ENCODE results near the gene PROSER3.

PROSER3 gene

GRCh38 chr19:35785339-35785627 lies 27.3 kb downstream of the PROSER3 start:
- no peaks in the 10 kb centered on the region for H3K9me3 ChIP-seq (ENCODE audit: control insufficient read depth in 1 of 2, low read length in 2 of 2)
- no peak overlapping the region for H3K9ac ChIP-seq (ENCODE audit: low read depth in 1 of 2, low read length in 2 of 2)
- no peaks in the 10 kb centered on the region for H3K4me1 ChIP-seq (ENCODE audit: control insufficient read depth in 1 of 2, insufficient read depth in 2 of 2, low read length in 2 of 2)
- H3K27me3 ChIP-seq (ENCODE audit: control insufficient read depth in 1 of 2, insufficient read depth in 2 of 2, low read length in 2 of 2) = no peaks in the 10 kb centered on the region
- no peak overlapping the region for H3K4me3 ChIP-seq (ENCODE audit: low read depth in 1 of 2, low read length in 2 of 2)
- H3K27ac ChIP-seq (ENCODE audit: low read depth, low read length) = no peak overlapping the region
- H3K36me3 ChIP-seq (ENCODE audit: control insufficient read depth in 1 of 2, insufficient read depth in 2 of 2, low read length in 2 of 2) = no peaks in the 10 kb centered on the region

DNA sequence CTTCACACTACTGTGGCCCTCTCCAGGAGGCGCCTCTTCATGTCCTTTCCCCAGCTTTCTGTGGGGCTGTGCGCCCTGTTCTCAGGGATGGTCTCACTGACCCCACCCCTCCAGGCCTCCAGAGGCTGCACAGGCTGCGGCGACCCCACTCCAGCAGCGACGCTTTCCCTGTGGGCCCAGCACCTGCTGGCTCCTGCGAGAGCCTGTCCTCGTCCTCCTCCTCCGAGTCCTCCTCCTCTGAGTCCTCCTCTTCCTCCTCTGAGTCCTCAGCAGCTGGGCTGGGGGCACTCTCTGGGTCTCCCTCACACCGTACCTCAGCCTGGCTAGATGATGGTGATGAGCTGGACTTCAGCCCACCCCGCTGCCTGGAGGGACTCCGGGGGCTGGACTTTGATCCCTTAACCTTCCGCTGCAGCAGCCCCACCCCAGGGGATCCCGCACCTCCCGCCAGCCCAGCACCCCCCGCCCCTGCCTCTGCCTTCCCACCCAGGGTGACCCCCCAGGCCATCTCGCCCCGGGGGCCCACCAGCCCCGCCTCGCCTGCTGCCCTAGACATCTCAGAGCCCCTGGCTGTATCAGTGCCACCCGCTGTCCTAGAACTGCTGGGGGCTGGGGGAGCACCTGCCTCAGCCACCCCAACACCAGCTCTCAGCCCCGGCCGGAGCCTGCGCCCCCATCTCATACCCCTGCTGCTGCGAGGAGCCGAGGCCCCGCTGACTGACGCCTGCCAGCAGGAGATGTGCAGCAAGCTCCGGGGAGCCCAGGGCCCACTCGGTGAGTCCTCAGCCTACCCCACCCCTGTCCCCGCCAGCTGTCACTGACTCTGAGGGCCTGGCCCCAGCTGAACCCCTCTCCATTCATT lies 28.6 kb downstream of the PROSER3 start:
- no peak overlapping the region for H3K27ac ChIP-seq (ENCODE audit: low read depth, low read length)
- no peak overlapping the region for H3K4me3 ChIP-seq (ENCODE audit: low read depth in 1 of 2, low read length in 2 of 2)
- H3K27me3 ChIP-seq (ENCODE audit: control insufficient read depth in 1 of 2, insufficient read depth in 2 of 2, low read length in 2 of 2) = no peaks in the 10 kb centered on the region
- no peaks in the 10 kb centered on the region for H3K36me3 ChIP-seq (ENCODE audit: control insufficient read depth in 1 of 2, insufficient read depth in 2 of 2, low read length in 2 of 2)
- no peaks in the 10 kb centered on the region for H3K9me3 ChIP-seq (ENCODE audit: control insufficient read depth in 1 of 2, low read length in 2 of 2)
- H3K4me1 ChIP-seq (ENCODE audit: control insufficient read depth in 1 of 2, insufficient read depth in 2 of 2, low read length in 2 of 2) = no peaks in the 10 kb centered on the region
- no peak overlapping the region for H3K9ac ChIP-seq (ENCODE audit: low read depth in 1 of 2, low read length in 2 of 2)

DNA sequence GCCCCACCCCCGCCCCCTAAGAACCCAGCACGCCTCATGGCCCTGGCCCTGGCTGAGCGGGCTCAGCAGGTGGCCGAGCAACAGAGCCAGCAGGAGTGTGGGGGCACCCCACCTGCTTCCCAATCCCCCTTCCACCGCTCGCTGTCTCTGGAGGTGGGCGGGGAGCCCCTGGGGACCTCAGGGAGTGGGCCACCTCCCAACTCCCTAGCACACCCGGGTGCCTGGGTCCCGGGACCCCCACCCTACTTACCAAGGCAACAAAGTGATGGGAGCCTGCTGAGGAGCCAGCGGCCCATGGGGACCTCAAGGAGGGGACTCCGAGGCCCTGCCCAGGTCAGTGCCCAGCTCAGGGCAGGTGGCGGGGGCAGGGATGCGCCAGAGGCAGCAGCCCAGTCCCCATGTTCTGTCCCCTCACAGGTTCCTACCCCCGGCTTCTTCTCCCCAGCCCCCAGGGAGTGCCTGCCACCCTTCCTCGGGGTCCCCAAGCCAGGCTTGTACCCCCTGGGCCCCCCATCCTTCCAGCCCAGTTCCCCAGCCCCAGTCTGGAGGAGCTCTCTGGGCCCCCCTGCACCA lies 29.3 kb downstream of the PROSER3 start:
- Histone ChIP-seq H3K36me3 (ENCODE audit: control insufficient read depth in 1 of 2, insufficient read depth in 2 of 2, low read length in 2 of 2) (no peaks in the 10 kb centered on the region), H3K9me3 (ENCODE audit: control insufficient read depth in 1 of 2, low read length in 2 of 2) (no peaks in the 10 kb centered on the region), H3K27me3 (ENCODE audit: control insufficient read depth in 1 of 2, insufficient read depth in 2 of 2, low read length in 2 of 2) (no peaks in the 10 kb centered on the region), H3K27ac (ENCODE audit: low read depth, low read length) (no peak overlapping the region), H3K4me1 (ENCODE audit: control insufficient read depth in 1 of 2, insufficient read depth in 2 of 2, low read length in 2 of 2) (no peaks in the 10 kb centered on the region), H3K4me3 (ENCODE audit: low read depth in 1 of 2, low read length in 2 of 2) (no peak overlapping the region), H3K9ac (ENCODE audit: low read depth in 1 of 2, low read length in 2 of 2) (no peak overlapping the region)

DNA sequence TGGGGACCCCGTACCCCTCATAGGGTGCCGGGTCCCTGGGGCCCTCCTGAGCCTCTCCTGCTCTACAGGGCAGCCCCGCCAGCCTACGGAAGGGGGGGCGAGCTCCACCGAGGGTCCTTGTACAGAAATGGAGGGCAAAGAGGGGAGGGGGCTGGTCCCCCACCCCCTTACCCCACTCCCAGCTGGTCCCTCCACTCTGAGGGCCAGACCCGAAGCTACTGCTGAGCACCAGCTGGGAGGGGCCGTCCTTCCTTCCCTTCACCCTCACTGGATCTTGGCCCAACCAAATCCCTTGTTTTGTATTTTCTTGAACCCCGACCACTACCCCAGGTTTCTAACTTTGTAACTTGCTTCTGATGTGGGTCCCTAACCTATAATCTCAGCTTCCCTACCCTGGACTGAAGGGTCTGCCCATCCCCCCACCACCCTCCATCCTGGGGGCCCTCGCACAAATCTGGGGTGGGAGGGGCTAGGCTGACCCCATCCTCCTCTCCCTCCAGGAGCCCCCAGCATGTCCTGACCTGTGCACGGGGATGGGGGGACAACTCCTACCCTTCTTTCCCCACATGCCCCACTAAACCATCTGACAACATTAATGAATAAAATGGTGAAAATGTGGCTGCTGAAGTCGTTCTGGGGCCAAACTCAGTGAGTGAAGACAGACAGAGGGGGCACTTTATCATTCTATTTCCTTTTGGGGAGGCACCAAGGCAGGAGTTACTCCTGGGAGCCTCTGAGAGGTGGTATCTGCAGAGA lies 30.4 kb downstream of the PROSER3 start:
- no peak overlapping the region for H3K9ac ChIP-seq (ENCODE audit: low read depth in 1 of 2, low read length in 2 of 2)
- no peaks in the 10 kb centered on the region for H3K4me1 ChIP-seq (ENCODE audit: control insufficient read depth in 1 of 2, insufficient read depth in 2 of 2, low read length in 2 of 2)
- H3K36me3 ChIP-seq (ENCODE audit: control insufficient read depth in 1 of 2, insufficient read depth in 2 of 2, low read length in 2 of 2) = no peaks in the 10 kb centered on the region
- no peak overlapping the region for H3K27ac ChIP-seq (ENCODE audit: low read depth, low read length)
- no peak overlapping the region for H3K4me3 ChIP-seq (ENCODE audit: low read depth in 1 of 2, low read length in 2 of 2)
- H3K9me3 ChIP-seq (ENCODE audit: control insufficient read depth in 1 of 2, low read length in 2 of 2) = no peaks in the 10 kb centered on the region
- H3K27me3 ChIP-seq (ENCODE audit: control insufficient read depth in 1 of 2, insufficient read depth in 2 of 2, low read length in 2 of 2) = no peaks in the 10 kb centered on the region

DNA sequence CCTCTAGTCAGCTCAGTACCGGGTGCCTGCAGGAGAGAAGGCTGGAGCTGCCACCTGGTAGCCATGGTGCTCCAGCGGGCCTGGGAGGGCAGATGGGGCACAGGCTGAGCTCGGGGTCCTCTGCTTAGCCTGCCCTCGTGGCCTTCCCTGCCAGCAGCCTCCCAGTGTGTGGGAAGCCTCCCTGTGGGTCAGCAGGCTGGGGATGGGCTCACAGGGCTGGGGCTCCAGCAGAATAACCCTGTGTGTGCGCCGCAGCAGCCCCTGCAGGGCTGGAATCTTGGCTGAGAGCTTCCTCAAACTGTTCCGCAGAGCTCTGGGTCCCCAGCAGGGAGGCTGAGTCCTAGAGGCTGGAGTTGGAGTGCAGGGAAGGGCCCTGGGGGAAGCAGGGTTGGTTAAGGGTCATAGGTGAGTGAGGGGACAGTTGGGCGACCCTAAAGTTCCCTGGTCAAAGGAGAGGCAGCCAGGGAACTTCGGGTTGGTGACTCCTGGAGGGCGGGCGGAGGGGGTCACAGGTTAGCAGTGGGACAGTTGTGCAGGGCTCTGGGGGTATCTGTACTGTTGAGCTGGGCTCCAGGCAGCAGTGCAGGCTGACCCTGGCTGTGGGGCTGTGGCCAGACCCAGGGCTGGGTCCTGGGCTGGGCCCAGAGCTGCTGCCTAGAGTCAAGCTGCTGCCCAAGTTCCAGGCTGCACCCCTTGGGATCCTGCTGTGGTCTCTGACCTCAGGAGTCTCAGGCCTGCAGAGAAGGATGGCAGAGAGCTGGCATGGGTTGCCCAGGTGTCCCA lies 31.4 kb downstream of the PROSER3 start:
- Histone ChIP-seq H3K9ac (ENCODE audit: low read depth in 1 of 2, low read length in 2 of 2) (no peak overlapping the region), H3K4me3 (ENCODE audit: low read depth in 1 of 2, low read length in 2 of 2) (no peak overlapping the region), H3K36me3 (ENCODE audit: control insufficient read depth in 1 of 2, insufficient read depth in 2 of 2, low read length in 2 of 2) (no peaks in the 10 kb centered on the region), H3K27me3 (ENCODE audit: control insufficient read depth in 1 of 2, insufficient read depth in 2 of 2, low read length in 2 of 2) (no peaks in the 10 kb centered on the region), H3K4me1 (ENCODE audit: control insufficient read depth in 1 of 2, insufficient read depth in 2 of 2, low read length in 2 of 2) (no peaks in the 10 kb centered on the region), H3K9me3 (ENCODE audit: control insufficient read depth in 1 of 2, low read length in 2 of 2) (no peaks in the 10 kb centered on the region), H3K27ac (ENCODE audit: low read depth, low read length) (no peak overlapping the region)

DNA sequence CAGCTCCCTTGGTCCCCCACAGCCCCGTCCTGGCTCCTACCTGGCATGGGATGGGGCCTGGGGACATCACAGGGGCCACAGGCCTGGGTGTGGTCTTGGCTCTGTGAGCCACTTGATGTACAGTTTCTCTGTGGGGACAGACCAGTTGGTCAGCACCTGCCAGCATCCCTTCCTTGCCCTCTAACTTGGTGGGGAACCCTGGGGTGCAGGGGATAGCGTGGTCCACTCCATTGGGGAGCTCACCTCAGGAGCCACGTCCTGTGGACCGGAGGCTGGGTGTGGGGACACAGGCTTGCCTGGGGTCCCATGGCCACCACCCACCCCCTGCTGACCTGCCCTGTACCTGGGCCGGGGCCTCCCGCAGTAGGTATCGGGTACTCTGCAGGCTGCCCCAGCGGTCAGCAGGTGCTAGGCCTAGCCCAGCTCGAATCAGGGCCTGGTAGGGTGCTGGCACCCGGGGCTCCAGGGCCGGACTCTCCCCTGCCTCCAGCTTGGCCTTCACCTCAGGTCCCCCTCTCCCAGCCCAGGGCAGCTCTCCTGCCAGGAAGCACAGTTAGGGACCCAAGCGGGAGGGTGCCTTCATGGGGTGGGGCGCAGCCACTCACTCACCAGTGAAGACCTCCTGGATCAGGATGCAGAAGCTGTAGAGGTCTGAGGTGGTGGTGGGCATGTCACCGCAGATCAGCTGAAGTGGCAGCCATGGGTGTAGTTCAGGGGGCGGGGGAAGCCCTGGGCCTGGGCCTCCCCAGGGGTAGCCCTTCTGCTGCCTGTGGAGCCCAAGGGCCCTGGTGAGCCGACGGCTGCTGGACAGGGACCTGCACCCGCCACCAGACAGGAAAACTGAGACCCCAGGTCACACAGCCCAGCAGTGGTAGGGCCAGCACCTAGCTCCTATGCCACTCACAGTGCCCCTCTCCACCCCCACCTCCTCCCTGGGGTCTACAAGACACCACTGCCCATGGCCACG lies 32.3 kb downstream of the PROSER3 start:
- H3K27me3 ChIP-seq (ENCODE audit: control insufficient read depth in 1 of 2, insufficient read depth in 2 of 2, low read length in 2 of 2) = no peaks in the 10 kb centered on the region
- no peak overlapping the region for H3K4me3 ChIP-seq (ENCODE audit: low read depth in 1 of 2, low read length in 2 of 2)
- no peaks in the 10 kb centered on the region for H3K4me1 ChIP-seq (ENCODE audit: control insufficient read depth in 1 of 2, insufficient read depth in 2 of 2, low read length in 2 of 2)
- no peak overlapping the region for H3K27ac ChIP-seq (ENCODE audit: low read depth, low read length)
- no peak overlapping the region for H3K9ac ChIP-seq (ENCODE audit: low read depth in 1 of 2, low read length in 2 of 2)
- H3K9me3 ChIP-seq (ENCODE audit: control insufficient read depth in 1 of 2, low read length in 2 of 2) = no peaks in the 10 kb centered on the region
- no peaks in the 10 kb centered on the region for H3K36me3 ChIP-seq (ENCODE audit: control insufficient read depth in 1 of 2, insufficient read depth in 2 of 2, low read length in 2 of 2)

DNA sequence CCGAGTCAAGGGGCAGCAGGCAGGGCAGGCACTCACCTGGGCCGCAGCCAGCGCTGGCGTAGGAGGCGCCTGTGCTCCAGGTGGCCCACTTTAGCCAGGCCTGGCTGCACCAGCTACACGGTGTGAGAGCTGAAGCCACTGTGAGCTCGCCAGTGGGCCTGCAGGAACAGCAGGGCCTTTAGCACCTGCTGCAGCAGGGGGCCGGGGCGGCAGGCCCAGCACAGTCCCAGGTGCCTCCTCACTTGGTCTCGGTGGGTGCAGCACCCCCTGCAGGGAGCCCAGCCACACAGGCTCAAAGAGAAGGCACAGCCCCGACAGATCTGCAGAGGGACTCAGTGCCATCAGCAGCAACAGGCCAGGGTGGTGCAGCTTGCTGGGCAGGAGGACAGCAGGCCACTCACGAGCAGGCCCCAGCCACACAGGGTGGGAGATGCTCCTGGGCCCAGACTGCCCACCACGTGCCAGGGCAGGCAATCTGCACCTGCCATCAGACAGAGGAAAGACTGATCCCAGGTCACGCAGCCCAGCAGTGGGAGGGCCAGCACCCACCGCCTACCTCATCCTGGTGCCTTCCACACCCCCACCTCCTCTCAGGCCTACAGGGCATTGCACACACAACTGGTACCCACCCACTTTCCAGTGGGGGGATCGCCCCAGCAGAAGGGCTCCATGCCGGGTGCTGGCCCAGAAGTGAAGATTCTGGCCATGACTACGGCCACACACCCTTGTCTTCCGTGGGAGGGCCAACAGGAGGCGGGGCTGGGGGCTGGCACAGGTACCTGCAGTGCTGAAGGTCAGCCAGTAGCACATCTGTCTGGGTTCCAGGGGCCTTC lies 33.2 kb downstream of the PROSER3 start:
- H3K4me1 ChIP-seq (ENCODE audit: control insufficient read depth in 1 of 2, insufficient read depth in 2 of 2, low read length in 2 of 2) = no peaks in the 10 kb centered on the region
- H3K27ac ChIP-seq (ENCODE audit: low read depth, low read length) = no peak overlapping the region
- no peak overlapping the region for H3K9ac ChIP-seq (ENCODE audit: low read depth in 1 of 2, low read length in 2 of 2)
- no peaks in the 10 kb centered on the region for H3K27me3 ChIP-seq (ENCODE audit: control insufficient read depth in 1 of 2, insufficient read depth in 2 of 2, low read length in 2 of 2)
- no peaks in the 10 kb centered on the region for H3K36me3 ChIP-seq (ENCODE audit: control insufficient read depth in 1 of 2, insufficient read depth in 2 of 2, low read length in 2 of 2)
- no peak overlapping the region for H3K4me3 ChIP-seq (ENCODE audit: low read depth in 1 of 2, low read length in 2 of 2)
- no peaks in the 10 kb centered on the region for H3K9me3 ChIP-seq (ENCODE audit: control insufficient read depth in 1 of 2, low read length in 2 of 2)

DNA sequence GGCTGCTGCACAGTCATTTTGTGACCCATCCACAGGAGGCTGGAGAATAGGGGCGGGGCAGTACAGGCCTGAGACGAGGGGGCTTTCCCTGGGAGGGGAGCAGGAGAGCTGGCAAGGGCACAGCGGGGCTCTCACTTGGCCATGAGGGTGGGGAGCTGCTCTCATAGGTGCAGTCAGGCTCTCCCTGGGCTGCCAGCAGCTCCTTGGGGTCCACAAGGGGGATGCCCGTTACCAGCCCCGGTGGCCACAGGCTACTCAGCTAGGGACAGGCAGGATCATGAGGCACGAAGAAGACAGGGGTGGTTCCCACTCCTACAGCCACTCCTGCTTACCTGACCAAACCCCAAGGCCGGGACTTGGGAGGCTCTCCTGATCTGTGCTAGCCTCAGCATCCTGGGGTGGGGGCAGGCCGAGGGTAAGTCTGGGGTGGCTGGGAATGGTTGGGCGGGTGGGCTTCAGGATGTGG lies 33.9 kb downstream of the PROSER3 start:
- Histone ChIP-seq H3K9ac (ENCODE audit: low read depth in 1 of 2, low read length in 2 of 2) (no peak overlapping the region), H3K36me3 (ENCODE audit: control insufficient read depth in 1 of 2, insufficient read depth in 2 of 2, low read length in 2 of 2) (no peaks in the 10 kb centered on the region), H3K4me3 (ENCODE audit: low read depth in 1 of 2, low read length in 2 of 2) (no peak overlapping the region), H3K4me1 (ENCODE audit: control insufficient read depth in 1 of 2, insufficient read depth in 2 of 2, low read length in 2 of 2) (no peaks in the 10 kb centered on the region), H3K9me3 (ENCODE audit: control insufficient read depth in 1 of 2, low read length in 2 of 2) (no peaks in the 10 kb centered on the region), H3K27me3 (ENCODE audit: control insufficient read depth in 1 of 2, insufficient read depth in 2 of 2, low read length in 2 of 2) (peaks cover 0 to 6% of the 10 kb centered on the region in 2 donors), H3K27ac (ENCODE audit: low read depth, low read length) (no peak overlapping the region)

DNA sequence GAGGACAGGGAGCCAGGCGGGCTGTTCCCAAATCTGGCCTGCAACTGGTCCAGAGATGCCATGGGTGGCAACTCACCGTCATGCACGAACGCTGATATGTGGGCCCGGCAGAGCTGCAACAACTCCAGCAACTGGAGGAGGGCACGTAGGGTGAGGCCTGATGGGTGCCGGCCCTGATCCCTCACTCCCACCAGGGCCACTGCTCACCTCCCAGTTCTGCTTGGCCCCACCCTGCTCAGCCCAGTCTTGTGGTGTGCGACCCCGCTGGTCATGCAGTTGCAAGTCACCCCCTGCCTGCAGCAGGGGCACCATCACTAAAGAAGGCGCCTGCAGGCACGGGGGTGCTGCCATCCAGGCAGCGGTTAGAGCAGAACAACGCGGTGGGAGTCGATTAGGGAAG lies 34.3 kb downstream of the PROSER3 start:
- Histone ChIP-seq H3K4me1 (ENCODE audit: control insufficient read depth in 1 of 2, insufficient read depth in 2 of 2, low read length in 2 of 2) (no peaks in the 10 kb centered on the region), H3K4me3 (ENCODE audit: low read depth in 1 of 2, low read length in 2 of 2) (no peak overlapping the region), H3K9me3 (ENCODE audit: control insufficient read depth in 1 of 2, low read length in 2 of 2) (no peaks in the 10 kb centered on the region), H3K27me3 (ENCODE audit: control insufficient read depth in 1 of 2, insufficient read depth in 2 of 2, low read length in 2 of 2) (peaks cover 1 to 9% of the 10 kb centered on the region in 2 donors), H3K36me3 (ENCODE audit: control insufficient read depth in 1 of 2, insufficient read depth in 2 of 2, low read length in 2 of 2) (no peaks in the 10 kb centered on the region), H3K9ac (ENCODE audit: low read depth in 1 of 2, low read length in 2 of 2) (no peak overlapping the region), H3K27ac (ENCODE audit: low read depth, low read length) (no peak overlapping the region)
